NCI-H1694 (cell line): ENCODE data around the gene IPPK.
"Not testable (repeated sequence)": the region's sequence is repeated elsewhere in the genome, so short reads cannot be mapped to it uniquely, and the experiment has no call there.

Experiments used
- DNase-seq: peaks from one replicate; lab custom pipeline; 2025; lab: John Stamatoyannopoulos, UW

Gene IPPK

GRCh38 chr9:92592946-92593861, 76.7 kb downstream of the IPPK start:
- no peak for DNase-seq

GRCh38 chr9:92592537-92592936, 77.4 kb downstream of the IPPK start:
- no peak for DNase-seq

GRCh38 chr9:92590377-92590776, 79.6 kb downstream of the IPPK start:
- no peak for DNase-seq

DNA sequence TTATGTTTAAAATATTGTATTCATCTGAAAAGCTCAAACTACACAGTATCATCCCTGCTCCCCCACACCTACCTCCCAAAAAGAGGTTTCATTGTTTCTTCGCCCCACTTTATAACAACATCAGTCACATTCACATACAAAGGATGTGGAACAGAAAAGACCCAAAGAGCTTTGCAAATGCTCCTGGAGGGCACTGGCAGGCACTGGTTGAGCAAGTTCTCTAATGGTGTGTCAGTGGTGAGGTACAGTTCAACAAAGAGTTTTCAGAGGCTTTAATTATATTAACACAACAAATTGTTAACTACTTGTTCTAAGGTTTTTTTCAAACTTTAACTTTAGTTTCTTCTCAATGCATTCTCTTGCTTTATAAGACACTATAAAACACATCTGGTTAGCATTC, 80.0 kb downstream of the IPPK start:
- no peak for DNase-seq

DNA sequence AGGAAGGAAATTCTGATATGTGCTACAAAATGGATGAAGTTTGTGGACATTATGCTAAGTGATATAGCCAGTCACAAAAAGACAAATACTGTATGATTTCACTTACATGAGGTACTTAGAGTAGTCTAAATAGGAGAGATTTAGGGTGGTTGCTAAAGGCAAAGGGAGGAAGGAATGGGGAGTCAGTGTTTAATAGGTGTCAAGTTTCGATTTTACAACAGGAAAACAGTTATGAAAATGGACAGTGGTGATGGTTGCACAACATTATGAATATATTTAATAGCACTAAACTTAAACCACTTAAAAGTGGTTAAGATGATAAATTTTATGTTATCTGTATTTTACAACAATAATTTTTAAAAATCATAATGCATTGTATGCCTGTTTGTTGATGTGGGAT, 93.8 kb downstream of the IPPK start:
- DNase-seq: no peak

DNA sequence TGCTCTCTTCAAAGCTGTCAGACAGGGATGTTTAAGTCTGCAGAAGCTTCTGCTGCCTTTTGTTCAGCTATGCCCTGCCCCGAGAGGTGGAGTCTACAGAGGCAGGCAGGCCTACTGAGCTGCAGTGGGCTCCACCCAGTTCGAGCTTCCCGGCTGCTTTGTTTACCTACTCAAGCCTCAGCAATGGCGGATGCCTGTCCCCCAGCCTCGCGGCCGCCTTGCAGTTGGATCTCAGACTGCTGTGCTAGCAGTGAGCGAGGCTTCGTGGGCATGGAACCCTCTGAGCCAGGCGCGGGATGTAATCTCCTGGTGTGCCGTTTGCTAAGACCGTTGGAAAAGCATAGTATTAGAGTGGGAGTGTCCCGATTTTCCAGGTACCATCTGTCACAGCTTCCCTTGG, 96.3 kb downstream of the IPPK start:
- not testable (repeated sequence) for DNase-seq

- not testable (repeated sequence) for DNase-seq
Measured at GRCh38 chr9:92571871-92572270, 98.1 kb downstream of the IPPK start.

- no peak for DNase-seq
Measured at GRCh38 chr9:92564982-92565381, 104.9 kb downstream of the IPPK start.

- peak; percentile 15 for DNase-seq
Measured at GRCh38 chr9:92564504-92564903, 105.4 kb downstream of the IPPK start.
